HepG2 (cell line): ENCODE measurements around the gene FHIP2A. TPM values are rescaled to one million over a fixed set of nuclear protein-coding genes. Genes with fewer than 3 reads are reported as not detected.

ENCODE experiments used
- PITX1 ChIP-seq: sonication (generic); formaldehyde crosslinking; IDR thresholded peaks from 2 replicates; pipeline ENCODE4 v1.5.1; 2020; ENCODE audit warnings: mild to moderate bottlenecking, missing genetic modification reagents
- RFX3 ChIP-seq: IDR thresholded peaks from 2 replicates; pipeline ENCODE4 v1.6.1; 2016; ENCODE audit warnings: missing biosample characterization, missing genetic modification reagents
- SIX4 ChIP-seq: sonication (generic); formaldehyde crosslinking; IDR thresholded peaks from 2 replicates; pipeline ENCODE4 v1.4.0; 2020; ENCODE audit warnings: missing genetic modification reagents
- SKI ChIP-seq: fragments of 450-650 bp; IDR thresholded peaks from one replicate; pipeline ENCODE4 v1.6.1; 2018; ENCODE audit warnings: mild to moderate bottlenecking; ENCODE audit not compliant: partially characterized antibody
- ZNF10 ChIP-seq: sonication (generic); formaldehyde crosslinking; IDR thresholded peaks from 2 replicates; pipeline ENCODE4 v1.4.0; 2020; ENCODE audit warnings: mild to moderate bottlenecking, low read depth, missing genetic modification reagents, borderline replicate concordance
- ZNF550 ChIP-seq: sonication (generic); formaldehyde crosslinking; IDR thresholded peaks from 2 replicates; pipeline ENCODE4 v1.4.0; 2020; ENCODE audit warnings: mild to moderate bottlenecking, missing genetic modification reagents, borderline replicate concordance
- polyA plus RNA-seq, 8 experiments: library from polyadenylated mRNA; depleted of rRNA in 3 of 8; stranded (reverse) in 7 of 8; unstranded in 1 of 8; fragments of >200 nt; fragmentation: Illumina TruSeq in 4 of 8; extraction: Trizol in 4 of 8; gene quantifications; 2 replicates each; pipeline versions ENCODE4 v1.2.1 to v1.2.3, GENCODE V29; 2011 to 2016; ENCODE audit warnings: low read depth in 4 of 8, missing spikeins in 1 of 8, mixed read lengths in 1 of 8; ENCODE audit not compliant: insufficient read depth in 1 of 8
- total RNA-seq, 5 experiments: library from RNA; depleted of rRNA; stranded (reverse); fragments of >200 nt; fragmentation: Illumina TruSeq; extraction: Trizol; gene quantifications; 2 replicates each; pipeline ENCODE4 v1.2.3, GENCODE V29; 2016; ENCODE audit warnings: low read depth in 1 of 5
- TF ChIP-seq, protein P1 (sequence below): sonication (generic); formaldehyde crosslinking; IDR thresholded peaks from 2 replicates; pipeline ENCODE4 v1.8.0; 2022; ENCODE audit warnings: missing genetic modification reagents, mild to moderate bottlenecking, moderate library complexity, borderline replicate concordance
- TF ChIP-seq, protein P2 (sequence below): sonication (generic); formaldehyde crosslinking; IDR thresholded peaks from 2 replicates; pipeline ENCODE4 v1.5.1; 2020; ENCODE audit warnings: mild to moderate bottlenecking, missing genetic modification reagents, moderate library complexity
- TF ChIP-seq, protein P3 (sequence below): sonication (generic); formaldehyde crosslinking; IDR thresholded peaks from 2 replicates; pipeline ENCODE4 v1.8.1; 2022; ENCODE audit warnings: mild to moderate bottlenecking, missing genetic modification reagents
- TF ChIP-seq, protein P4 (sequence below): sonication (generic); formaldehyde crosslinking; IDR thresholded peaks from 2 replicates; pipeline ENCODE4 v1.4.0; 2020; ENCODE audit warnings: missing genetic modification reagents
- TF ChIP-seq, protein P5 (sequence below): IDR thresholded peaks from 2 replicates; pipeline ENCODE4 v1.6.1; 2016
- TF ChIP-seq, protein P6 (sequence below): sonication (generic); formaldehyde crosslinking; IDR thresholded peaks from 2 replicates; pipeline ENCODE4 v1.5.0; 2020; ENCODE audit warnings: missing genetic modification reagents

FHIP2A gene
- total and polyA plus RNA-seq, 2 of the 13 experiments (the other 11 are each of a cell fraction or from before 2014, with no cell fraction given) = 6.5 to 8.3 TPM

- TF ChIP-seq, protein P1, sequence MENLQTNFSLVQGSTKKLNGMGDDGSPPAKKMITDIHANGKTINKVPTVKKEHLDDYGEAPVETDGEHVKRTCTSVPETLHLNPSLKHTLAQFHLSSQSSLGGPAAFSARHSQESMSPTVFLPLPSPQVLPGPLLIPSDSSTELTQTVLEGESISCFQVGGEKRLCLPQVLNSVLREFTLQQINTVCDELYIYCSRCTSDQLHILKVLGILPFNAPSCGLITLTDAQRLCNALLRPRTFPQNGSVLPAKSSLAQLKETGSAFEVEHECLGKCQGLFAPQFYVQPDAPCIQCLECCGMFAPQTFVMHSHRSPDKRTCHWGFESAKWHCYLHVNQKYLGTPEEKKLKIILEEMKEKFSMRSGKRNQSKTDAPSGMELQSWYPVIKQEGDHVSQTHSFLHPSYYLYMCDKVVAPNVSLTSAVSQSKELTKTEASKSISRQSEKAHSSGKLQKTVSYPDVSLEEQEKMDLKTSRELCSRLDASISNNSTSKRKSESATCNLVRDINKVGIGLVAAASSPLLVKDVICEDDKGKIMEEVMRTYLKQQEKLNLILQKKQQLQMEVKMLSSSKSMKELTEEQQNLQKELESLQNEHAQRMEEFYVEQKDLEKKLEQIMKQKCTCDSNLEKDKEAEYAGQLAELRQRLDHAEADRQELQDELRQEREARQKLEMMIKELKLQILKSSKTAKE (CRISPR knock-in tag) = no peak
- no peak for TF ChIP-seq ZNF10
- TF ChIP-seq, protein P2, sequence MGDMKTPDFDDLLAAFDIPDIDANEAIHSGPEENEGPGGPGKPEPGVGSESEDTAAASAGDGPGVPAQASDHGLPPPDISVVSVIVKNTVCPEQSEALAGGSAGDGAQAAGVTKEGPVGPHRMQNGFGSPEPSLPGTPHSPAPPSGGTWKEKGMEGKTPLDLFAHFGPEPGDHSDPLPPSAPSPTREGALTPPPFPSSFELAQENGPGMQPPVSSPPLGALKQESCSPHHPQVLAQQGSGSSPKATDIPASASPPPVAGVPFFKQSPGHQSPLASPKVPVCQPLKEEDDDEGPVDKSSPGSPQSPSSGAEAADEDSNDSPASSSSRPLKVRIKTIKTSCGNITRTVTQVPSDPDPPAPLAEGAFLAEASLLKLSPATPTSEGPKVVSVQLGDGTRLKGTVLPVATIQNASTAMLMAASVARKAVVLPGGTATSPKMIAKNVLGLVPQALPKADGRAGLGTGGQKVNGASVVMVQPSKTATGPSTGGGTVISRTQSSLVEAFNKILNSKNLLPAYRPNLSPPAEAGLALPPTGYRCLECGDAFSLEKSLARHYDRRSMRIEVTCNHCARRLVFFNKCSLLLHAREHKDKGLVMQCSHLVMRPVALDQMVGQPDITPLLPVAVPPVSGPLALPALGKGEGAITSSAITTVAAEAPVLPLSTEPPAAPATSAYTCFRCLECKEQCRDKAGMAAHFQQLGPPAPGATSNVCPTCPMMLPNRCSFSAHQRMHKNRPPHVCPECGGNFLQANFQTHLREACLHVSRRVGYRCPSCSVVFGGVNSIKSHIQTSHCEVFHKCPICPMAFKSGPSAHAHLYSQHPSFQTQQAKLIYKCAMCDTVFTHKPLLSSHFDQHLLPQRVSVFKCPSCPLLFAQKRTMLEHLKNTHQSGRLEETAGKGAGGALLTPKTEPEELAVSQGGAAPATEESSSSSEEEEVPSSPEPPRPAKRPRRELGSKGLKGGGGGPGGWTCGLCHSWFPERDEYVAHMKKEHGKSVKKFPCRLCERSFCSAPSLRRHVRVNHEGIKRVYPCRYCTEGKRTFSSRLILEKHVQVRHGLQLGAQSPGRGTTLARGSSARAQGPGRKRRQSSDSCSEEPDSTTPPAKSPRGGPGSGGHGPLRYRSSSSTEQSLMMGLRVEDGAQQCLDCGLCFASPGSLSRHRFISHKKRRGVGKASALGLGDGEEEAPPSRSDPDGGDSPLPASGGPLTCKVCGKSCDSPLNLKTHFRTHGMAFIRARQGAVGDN (CRISPR knock-in tag) = peak; percentile 56; the same call in 1 of the 2 replicates
- TF ChIP-seq, protein P3, sequence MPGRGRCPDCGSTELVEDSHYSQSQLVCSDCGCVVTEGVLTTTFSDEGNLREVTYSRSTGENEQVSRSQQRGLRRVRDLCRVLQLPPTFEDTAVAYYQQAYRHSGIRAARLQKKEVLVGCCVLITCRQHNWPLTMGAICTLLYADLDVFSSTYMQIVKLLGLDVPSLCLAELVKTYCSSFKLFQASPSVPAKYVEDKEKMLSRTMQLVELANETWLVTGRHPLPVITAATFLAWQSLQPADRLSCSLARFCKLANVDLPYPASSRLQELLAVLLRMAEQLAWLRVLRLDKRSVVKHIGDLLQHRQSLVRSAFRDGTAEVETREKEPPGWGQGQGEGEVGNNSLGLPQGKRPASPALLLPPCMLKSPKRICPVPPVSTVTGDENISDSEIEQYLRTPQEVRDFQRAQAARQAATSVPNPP (CRISPR knock-in tag) = no peak
- TF ChIP-seq PITX1 (CRISPR knock-in tag) = no peak
- TF ChIP-seq, protein P4, sequence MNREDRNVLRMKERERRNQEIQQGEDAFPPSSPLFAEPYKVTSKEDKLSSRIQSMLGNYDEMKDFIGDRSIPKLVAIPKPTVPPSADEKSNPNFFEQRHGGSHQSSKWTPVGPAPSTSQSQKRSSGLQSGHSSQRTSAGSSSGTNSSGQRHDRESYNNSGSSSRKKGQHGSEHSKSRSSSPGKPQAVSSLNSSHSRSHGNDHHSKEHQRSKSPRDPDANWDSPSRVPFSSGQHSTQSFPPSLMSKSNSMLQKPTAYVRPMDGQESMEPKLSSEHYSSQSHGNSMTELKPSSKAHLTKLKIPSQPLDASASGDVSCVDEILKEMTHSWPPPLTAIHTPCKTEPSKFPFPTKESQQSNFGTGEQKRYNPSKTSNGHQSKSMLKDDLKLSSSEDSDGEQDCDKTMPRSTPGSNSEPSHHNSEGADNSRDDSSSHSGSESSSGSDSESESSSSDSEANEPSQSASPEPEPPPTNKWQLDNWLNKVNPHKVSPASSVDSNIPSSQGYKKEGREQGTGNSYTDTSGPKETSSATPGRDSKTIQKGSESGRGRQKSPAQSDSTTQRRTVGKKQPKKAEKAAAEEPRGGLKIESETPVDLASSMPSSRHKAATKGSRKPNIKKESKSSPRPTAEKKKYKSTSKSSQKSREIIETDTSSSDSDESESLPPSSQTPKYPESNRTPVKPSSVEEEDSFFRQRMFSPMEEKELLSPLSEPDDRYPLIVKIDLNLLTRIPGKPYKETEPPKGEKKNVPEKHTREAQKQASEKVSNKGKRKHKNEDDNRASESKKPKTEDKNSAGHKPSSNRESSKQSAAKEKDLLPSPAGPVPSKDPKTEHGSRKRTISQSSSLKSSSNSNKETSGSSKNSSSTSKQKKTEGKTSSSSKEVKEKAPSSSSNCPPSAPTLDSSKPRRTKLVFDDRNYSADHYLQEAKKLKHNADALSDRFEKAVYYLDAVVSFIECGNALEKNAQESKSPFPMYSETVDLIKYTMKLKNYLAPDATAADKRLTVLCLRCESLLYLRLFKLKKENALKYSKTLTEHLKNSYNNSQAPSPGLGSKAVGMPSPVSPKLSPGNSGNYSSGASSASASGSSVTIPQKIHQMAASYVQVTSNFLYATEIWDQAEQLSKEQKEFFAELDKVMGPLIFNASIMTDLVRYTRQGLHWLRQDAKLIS = no peak
- TF ChIP-seq SIX4 (CRISPR knock-in tag) = no peak
- TF ChIP-seq, protein P5, sequence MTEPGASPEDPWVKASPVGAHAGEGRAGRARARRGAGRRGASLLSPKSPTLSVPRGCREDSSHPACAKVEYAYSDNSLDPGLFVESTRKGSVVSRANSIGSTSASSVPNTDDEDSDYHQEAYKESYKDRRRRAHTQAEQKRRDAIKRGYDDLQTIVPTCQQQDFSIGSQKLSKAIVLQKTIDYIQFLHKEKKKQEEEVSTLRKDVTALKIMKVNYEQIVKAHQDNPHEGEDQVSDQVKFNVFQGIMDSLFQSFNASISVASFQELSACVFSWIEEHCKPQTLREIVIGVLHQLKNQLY (CRISPR knock-in tag) = no peak
- TF ChIP-seq SKI = no peak
- no peak for TF ChIP-seq RFX3
- no peak for TF ChIP-seq ZNF550
- TF ChIP-seq, protein P6, sequence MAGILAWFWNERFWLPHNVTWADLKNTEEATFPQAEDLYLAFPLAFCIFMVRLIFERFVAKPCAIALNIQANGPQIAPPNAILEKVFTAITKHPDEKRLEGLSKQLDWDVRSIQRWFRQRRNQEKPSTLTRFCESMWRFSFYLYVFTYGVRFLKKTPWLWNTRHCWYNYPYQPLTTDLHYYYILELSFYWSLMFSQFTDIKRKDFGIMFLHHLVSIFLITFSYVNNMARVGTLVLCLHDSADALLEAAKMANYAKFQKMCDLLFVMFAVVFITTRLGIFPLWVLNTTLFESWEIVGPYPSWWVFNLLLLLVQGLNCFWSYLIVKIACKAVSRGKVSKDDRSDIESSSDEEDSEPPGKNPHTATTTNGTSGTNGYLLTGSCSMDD (CRISPR knock-in tag) = no peak
Measured at GRCh38 chr10:114821915-114822443, 399 bp downstream of the FHIP2A start (continued).
